DMS53 (cell line): ENCODE results near the gene NPM1.
"Not testable (repeated sequence)": the region's sequence is repeated elsewhere in the genome, so short reads cannot be mapped to it uniquely, and the experiment has no call there.

ENCODE experiments used
- DNase-seq: peaks from one replicate; lab custom pipeline; 2025; lab: John Stamatoyannopoulos, UW

Gene NPM1

DNA sequence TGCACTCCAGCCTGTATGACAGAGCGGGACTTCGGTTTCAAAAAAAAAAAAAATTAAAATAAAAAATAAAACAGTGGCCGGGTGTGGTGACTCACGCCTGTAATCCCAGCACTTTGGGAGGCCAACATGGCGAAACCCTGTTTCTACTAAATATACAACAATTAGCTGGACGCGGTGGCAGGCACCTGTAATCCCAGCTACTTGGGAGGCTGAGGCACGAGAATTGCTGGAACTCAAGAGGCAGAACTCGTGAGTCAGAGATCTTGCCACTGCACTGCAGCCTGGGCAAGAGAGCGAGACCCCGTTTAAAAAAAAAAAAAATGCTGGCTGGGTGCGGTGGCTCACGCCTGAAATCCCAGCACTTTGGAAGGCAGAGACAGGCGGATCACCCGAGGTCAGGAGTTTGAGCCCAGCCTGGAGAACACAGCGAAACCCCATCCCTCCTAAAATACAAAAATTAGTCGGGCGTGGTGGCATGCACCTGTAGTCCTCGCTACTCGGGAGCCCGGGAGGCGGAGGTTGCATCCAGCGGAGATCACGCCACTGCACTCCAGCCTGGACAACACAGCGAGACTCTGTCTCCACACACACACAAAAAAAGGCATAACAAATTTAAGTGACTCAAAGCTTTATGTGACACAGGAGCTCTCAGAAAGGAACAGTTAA, 1.5 kb upstream of the NPM1 start:
- no peak for DNase-seq

DNA sequence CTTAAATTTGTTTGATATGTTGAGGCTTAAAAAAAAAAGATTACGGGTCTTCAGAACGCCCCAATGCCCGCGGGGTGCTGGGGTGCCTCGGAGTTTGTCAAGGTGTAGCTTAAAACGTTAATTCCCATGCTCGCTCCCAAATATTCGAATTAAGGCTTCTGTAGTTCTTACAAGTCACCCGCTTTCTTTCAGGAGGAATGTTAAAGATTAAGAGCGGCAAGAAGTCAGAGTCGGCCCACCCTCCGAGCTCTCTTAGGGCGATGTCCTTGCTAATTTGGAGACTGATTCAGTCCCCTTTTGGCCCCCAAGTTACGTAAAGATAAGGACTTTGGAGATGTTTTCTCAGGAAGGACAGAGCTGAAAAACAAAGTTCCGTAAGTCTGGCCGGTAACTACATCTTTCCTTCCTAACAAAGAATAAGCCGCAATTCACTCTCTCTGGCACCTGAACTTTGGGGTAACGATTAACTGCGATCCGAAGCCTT, 746 bp upstream of the NPM1 start:
- DNase-seq: no peak

DNA sequence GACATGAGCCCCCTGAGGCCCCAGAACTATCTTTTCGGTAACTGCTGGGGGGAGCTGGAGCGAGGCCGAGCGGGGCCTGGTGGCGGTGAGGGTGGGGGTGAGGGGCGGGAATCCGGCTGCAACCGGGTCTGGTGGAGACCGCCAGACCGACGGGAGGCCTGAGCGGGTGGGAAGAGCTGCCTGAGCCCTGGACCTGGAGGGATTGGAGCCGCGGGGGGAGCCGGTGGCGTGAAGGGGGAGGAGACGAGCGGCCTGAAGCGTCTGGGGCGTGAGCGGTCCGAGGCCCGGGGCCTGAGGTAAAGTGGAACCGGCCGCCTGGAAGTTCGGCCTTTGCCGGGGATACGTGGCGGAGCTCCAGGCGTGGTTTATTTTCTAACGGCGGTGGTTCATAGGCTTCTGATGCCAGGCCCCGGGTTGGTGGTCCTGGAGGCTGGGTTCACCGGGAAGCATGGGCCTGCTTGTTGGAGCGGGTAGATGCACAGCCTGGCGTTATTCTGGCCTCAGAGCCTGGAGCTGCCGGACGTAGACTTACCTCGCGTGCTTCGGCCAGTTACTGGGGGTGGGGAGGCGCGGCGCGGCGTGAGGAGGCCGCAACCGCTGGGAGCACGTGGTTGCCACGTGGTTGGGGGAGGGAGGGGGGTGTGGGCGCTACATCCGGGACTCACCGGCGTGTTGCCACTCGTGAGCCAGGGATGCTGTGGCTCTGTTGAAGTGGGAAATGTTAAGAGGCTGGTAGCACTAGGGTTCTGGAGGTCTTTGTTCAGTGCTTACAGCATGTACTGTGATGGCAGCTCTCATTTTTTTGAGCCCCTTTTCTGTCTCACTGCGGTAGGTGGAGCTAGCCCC, 544 bp downstream of the NPM1 start:
- peak; percentile 93 for DNase-seq

DNA sequence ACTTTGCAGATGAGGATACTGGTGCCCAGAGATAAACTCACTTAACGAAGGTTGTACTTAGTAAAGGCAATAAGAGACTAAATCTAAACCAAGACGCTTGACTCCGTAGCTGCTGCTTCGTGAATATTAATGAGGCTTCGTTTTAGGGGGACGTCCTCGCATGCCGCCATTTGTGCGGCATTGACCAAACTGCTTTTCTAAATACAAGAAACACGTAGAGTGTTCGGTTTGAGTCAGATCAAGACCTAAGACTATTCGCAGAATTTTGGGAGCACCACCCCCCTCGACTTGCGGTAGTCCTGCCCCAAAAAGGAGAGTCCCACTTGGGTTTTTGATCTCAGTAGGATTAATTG, 1.1 kb downstream of the NPM1 start:
- no peak for DNase-seq

DNA sequence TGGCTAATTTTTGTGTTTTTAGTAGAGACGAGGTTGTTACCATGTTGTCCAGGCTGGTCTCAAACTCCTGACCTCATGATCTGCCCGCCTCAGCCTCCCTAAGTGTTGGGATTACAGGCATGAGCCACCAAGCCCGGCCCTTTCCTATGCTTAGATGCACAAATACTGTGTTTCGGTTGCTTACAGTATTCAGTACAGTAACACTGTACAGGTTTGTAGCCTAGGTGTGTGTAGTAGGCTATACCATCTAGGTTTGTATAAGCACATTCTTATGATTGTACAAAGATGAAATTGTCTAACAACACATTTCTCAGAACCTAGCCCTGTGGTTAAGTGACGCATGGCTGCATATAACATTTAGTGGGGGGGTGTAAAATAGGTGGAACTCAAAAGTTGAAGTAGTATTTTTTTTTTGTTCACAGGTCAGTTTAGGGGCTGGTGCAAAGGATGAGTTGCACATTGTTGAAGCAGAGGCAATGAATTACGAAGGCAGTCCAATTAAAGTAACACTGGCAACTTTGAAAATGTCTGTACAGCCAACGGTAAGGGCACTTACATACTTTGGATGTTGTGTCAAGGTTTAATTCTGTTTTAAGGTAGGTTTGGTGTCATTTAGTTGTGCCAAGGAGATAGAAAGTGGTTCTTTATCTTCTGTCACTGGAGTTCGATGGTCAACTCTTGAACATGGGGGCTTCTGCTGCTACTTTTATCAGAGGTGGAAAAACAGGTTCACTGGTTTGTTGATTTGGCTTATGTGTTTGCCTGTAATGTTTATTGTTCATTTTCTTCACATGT, 3.4 kb downstream of the NPM1 start:
- DNase-seq: no peak

DNA sequence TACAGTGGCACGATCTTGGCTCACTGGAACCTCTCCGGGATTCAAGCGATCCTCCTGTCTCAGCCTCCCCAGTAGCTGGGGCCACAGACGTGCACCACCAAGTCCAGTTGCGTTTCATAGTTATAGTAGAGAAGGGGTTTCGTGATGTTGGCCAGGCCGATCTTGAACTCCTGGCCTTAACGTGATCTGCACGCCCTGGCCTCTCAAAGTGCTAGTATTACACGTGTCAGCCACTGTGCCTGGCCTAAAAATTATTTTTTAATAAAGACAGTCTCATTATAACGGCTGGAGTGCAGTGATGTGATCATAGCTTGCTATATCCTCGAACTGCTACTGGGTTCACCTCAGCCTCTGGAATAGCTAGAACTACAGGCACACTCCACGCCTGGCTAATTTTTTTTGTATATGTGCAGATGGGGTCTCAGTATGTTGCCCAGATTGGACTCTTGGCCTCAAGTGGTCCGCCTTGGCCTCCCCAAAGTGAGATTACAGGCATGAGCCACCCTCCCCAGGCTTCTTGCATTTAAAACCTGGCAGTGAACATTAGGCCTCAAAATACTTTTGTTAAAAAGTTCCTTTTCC, 4.4 kb downstream of the NPM1 start:
- no peak for DNase-seq

DNA sequence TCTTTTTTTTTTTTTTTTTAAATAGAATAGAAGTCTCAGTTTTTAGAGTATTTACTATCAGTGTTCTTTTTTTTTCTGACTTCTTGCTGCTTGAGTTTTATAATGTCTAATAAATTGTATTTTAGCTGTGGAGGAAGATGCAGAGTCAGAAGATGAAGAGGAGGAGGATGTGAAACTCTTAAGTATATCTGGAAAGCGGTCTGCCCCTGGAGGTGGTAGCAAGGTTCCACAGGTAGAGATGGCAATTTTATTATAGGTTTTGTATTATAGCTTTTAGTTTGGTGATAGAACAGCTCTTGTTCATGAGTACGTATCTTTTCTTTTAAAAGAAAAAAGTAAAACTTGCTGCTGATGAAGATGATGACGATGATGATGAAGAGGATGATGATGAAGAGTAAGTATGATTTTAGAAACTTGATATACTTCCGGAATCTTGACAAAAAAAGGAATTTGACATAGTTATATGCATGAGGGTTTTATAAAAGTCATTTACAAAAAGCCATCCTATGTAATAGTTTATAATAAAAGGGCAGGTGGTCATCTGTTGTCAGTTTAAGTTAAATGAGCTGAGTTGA, 5.0 kb downstream of the NPM1 start:
- DNase-seq: no peak

DNA sequence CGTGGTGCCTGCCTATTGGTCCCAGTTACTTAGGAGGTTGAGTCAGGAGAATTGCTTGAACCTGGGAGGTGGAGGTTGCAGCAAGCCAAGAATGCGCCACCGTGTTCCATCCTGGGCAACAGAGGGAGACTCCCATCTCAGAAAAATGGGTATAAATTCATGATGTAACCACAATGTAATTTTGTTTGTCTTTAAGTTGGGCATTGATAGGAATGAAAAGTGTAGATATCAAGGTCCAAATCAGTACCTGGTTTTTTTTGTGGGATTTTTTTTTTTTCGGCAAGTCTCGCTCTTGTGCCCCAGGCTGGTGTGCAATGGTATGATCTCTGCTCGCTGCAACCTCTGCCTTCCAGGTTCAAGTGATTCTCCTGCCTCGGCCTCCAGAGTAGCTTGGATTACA, 7.4 kb downstream of the NPM1 start:
- DNase-seq: no peak

DNA sequence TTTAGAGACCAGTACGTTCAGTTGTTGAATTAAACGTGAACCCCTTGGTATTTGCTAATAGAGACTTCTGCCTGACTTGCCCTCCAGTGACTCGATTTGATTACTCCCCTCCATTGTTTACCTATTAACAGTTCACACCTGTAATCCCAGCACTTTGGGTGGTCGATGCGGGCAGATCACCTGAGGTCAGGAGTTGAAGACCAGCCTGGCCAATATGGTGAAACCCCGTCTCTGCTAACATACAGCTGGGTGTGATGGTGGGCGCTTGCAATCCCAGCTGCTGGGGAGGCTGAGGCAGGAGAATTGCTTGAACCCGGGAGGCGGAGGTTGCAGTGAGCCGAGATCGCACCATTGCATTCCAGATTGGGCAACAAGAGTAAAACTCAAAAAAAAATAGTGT, 8.9 kb downstream of the NPM1 start:
- not testable (repeated sequence) for DNase-seq

DNA sequence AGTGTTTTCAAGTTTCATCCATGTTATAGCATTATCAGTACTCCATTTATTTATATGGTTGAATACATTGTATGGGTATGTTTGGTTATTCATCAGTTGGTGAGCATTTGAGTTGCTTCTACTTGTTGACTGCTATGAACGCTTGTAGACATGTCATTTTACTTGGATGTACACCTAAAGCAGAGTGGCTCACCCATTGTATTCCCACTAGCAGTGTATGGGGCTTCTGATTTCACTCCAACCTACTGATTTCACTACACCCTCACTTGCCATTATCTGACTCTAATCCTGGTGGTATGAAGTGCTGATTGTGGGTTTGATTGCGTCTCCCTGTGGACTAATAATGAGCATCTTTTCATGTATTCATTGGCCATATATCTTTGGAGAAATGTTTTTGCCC, 9.5 kb downstream of the NPM1 start:
- DNase-seq: no peak

DNA sequence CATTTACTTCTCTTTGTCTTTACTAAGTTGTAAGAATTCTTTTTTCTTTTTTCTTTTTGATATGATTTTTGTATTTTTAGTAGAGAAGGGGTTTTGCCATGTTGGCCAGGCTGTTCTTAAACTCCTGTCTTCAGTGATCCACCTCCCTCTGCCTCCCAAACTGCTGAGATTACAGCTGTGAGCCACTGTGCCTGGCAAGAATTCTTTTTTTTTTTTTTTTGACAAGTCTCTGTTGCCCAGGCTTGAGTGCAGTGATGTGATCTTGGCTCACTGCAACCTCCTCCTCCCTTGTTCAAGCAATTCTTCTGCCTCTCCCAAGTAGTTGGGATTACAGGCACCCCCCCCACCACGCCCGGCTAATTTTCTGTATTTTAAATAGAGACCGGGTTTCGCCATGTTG, 9.9 kb downstream of the NPM1 start:
- DNase-seq: no peak

DNA sequence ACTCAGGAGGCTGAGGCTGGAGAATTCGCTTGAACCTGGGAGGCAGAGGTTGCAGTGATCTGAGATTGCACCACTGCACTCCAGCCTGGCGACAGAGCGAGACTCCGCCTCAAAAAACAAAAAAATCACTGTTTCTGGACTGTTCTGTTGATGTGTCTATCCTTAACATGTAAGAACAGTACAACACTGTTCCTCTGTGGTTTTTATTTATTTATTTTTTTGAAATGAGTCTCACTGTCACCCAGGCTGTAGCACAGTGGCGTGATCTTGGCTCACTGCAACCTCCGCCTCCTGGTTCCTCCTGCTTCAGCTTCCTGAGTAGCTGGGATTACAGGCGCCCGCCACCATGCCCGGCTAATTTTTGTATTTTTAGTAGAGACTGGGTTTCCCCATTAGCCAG, 11.0 kb downstream of the NPM1 start:
- DNase-seq: not testable (repeated sequence)

DNA sequence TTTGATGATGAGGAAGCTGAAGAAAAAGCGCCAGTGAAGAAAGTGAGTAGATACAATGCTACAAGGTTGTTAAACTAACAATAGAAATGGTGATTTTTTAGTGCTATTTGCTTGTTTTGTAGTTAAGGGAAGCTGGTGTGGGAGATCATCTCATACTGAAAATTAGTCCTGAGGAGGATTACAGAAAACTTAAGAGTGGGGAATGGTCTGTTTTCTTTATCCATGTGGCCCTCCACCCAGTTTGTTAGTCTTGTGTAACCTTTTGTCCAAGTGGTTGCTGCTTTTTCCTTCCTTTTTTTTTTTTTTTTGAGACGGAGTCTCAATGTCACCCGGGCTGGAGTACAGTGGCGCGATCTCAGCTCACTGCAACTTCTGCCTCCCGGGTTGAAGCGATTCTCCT, 12.5 kb downstream of the NPM1 start:
- no peak for DNase-seq

DNA sequence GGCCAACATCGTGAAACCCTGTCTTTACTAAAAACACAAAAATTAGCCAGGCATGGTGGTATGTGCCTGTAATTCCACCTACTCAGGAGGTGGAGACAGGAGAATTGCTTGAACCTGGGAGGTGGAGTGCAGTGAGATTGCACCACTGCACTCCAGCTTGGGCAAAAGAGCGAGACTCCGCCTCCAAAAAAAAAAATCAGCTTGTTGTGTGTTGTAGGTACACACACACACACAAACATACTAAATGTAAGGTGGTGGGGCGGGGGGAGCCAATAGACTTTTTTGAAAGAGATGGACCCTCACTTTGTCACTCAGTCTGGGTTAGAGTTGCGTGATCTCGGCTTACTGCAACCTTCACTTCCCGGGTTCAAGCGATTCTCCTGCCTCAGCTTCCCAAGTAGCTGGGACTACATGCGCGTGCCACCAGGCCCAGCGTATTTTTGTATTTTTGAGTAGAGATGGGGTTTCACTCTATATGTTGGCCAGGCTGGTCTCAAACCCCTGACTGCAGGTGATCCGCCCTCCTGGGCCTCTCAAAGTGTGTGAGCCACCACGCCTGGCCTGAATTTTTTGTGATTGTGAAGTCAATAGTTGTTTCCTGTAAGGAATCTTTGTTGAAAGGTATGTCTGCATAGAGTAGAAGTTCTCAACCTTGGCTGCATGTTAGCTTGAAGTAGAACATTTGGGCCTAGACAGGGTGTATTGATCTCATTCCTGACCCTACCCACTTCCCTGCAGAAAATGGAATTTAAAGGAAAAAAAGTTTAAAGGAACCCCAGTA, 13.7 kb downstream of the NPM1 start:
- peak; percentile 30 for DNase-seq

DNA sequence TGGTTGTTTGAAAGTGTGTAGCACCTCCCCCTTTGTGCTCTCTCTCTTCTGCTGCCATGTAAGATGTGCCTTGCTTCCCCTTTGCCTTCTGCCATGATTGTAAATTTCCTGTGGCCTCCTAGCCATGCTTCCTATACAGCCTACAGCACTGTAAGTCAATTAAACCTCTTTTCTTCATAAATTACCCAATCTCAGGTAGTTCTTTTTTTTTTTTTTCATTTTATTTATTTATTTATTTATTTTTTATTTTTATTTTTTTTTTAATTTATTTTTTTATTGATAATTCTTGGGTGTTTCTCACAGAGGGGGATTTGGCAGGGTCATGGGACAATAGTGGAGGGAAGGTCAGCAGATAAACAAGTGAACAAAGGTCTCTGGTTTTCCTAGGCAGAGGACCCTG, 15.1 kb downstream of the NPM1 start:
- DNase-seq: not testable (repeated sequence)

DNA sequence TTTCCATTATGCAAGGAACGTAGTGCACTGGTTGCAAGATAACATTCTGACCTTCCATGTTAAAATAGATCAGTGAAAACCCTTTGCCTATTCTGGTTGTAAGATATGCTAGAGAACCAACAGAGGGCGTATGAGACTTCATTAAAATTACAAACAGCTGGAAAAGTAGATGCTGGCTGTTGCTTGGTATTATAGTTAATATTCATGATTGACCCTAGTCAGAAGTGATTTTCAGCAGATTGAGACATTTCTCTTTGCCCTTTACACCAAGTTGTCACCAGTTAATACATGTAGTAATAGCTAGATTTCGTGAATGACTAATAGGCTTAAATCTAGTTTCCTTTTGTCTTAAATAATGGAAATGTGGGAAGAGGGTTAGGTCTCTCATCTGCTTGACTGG, 18.0 kb downstream of the NPM1 start:
- peak; percentile 59 for DNase-seq

DNA sequence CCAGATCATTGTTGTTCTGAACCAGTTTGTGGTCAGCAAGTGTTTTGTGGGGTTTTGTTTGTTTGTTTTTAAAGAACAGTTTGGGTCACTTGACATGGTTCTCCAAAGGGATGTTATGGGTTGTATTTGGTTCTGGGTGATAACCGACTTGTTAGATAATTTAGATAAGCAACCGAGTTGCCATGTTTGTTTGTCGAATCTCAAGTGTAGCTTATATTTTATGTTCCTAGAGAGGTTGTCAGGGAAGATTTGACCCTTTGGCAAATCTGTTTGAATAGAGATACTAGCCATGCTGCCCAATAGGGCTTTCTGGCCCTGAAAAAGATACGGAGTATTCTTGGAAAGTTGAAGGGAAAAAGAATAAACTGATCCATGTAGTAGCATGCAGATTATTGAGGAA, 19.6 kb downstream of the NPM1 start:
- DNase-seq: no peak

DNA sequence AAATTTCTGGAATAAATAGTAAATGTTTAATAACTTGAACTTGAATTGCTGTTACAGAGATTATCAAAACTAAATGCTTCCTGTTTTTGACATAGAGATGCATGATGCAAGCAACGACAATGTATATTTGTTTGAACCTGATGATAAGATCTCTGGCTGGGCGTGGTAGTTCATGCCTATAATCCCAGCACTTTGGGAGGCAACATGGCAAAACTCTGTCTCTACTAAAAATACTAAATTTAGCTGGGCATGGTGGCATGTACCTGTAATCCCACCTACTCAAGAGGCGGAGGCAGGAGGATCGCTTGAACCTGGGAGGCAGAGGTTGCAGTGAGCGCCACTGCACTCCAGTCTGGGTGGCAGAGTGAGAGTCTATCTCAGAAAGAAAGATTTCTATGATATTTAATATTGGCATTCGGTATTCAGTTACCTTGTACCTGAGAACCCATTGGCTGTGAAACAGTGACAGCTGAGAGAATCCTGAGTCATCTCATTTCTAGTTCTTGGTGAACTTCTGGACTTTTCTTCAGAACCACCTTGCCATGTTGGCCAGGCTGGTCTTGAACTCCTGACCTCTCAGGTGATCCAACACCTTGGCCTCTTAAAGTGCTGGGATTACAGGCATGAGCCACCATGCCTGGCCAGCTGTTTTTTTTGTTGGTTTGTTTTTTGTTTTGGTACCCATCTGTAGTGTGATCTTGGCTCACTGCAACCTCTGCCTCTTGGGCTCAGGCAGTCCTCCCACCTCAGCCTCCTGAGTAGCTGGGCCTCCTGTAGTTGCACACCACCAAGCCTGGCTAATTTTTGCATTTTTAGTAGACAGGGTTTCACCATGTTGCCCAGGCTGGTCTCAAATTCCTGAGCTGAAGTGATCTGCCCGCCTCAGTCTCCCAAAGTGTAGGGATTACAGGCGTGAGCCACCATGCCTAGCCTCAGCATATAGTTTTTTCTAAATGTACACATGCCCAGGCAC, 21.8 kb downstream of the NPM1 start:
- DNase-seq: peak; percentile 29

DNA sequence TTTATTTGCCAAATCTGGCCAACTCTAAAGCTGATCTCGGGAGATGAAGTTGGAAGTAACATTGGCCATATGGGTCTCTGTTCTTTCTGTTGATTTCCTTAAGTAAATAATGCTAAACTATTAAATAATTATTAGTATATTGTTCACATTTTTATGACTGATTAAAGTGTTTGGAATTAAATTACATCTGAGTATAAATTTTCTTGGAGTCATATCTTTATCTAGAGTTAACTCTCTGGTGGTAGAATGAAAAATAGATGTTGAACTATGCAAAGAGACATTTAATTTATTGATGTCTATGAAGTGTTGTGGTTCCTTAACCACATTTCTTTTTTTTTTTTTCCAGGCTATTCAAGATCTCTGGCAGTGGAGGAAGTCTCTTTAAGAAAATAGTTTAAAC, 22.5 kb downstream of the NPM1 start:
- DNase-seq: no peak

DNA sequence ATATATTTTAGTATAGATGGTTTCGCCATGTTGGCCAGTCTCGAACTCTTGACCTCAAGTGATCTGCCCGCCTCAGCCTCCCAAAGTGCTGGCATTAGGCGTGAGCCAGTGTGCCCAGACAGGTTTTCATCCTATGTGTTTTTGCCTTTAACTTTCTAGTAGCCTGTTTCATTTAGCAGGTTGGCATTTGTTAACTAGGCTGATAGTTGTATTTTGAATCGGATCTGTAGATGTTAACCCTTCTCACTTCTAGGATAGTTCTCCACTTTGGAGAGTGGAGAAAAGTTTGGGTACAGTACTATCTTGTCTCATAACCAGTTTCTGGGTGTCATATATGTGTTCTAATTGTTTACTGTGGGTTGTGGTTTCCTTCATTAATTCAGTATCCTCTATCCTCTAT, 24.5 kb downstream of the NPM1 start:
- no peak for DNase-seq
